H9 (cell line): ENCODE measurements around the gene KLHL22. TPM values are rescaled to one million over a fixed set of nuclear protein-coding genes. Genes with fewer than 3 reads are reported as not detected.

Experiments
- DNase-seq: peaks from one replicate; pipeline ENCODE4 v3.0.0-alpha.2; 2017
- H2AFZ ChIP-seq: one replicate; pipeline ENCODE4 v1.6.1; 2013; ENCODE audit warnings: mild to moderate bottlenecking, low read length, control low read depth, moderate library complexity
- H2AK5ac ChIP-seq: 2 replicates; pipeline ENCODE4 v1.6.1; 2013; ENCODE audit warnings: low read length, control low read depth, mixed read lengths; ENCODE audit not compliant: insufficient read length
- H2BK120ac ChIP-seq: one replicate; pipeline ENCODE4 v1.6.1; 2013; ENCODE audit warnings: low read depth, mild to moderate bottlenecking, low read length, control low read depth, inconsistent platforms; ENCODE audit not compliant: poor library complexity, severe bottlenecking
- H2BK12ac ChIP-seq: 2 replicates; pipeline ENCODE4 v1.6.1; 2013; ENCODE audit warnings: low read length, control low read depth, mixed read lengths, low read depth; ENCODE audit not compliant: insufficient read length
- H2BK15ac ChIP-seq: 2 replicates; pipeline ENCODE4 v1.6.1; 2013; ENCODE audit warnings: low read depth, low read length, control low read depth
- H2BK20ac ChIP-seq: one replicate; pipeline ENCODE4 v1.6.1; 2013; ENCODE audit warnings: low read depth, mild to moderate bottlenecking, low read length, control low read depth, inconsistent platforms; ENCODE audit not compliant: poor library complexity, severe bottlenecking
- H2BK5ac ChIP-seq: 2 replicates; pipeline ENCODE4 v1.6.1; 2013; ENCODE audit warnings: low read length, control low read depth, mixed read lengths; ENCODE audit not compliant: insufficient read length
- H3K14ac ChIP-seq: 2 replicates; pipeline ENCODE4 v1.6.1; 2013; ENCODE audit warnings: low read length, control low read depth; ENCODE audit not compliant: insufficient read depth
- H3K18ac ChIP-seq: 2 replicates; pipeline ENCODE4 v1.6.1; 2013; ENCODE audit warnings: low read depth, mild to moderate bottlenecking, mixed read lengths, low read length, control low read depth; ENCODE audit not compliant: insufficient read length
- H3K23ac ChIP-seq: 2 replicates; pipeline ENCODE4 v1.6.1; 2013; ENCODE audit warnings: low read length, control low read depth, mixed read lengths, low read depth; ENCODE audit not compliant: insufficient read length
- H3K23me2 ChIP-seq: 2 replicates; pipeline ENCODE4 v1.6.1; 2013; ENCODE audit warnings: low read depth, mild to moderate bottlenecking, mixed read lengths, low read length, control low read depth; ENCODE audit not compliant: insufficient read length, poor library complexity, severe bottlenecking
- H3K27ac ChIP-seq: 2 replicates; pipeline ENCODE4 v1.5.1; 2013; ENCODE audit warnings: low read length, control low read depth, mixed read lengths, low read depth; ENCODE audit not compliant: insufficient read length
- H3K27me3 ChIP-seq: 2 replicates; pipeline ENCODE4 v1.6.1; 2013; ENCODE audit warnings: low read length, control low read depth, inconsistent platforms; ENCODE audit not compliant: insufficient read depth
- H3K4ac ChIP-seq: 2 replicates; pipeline ENCODE4 v1.6.1; 2013; ENCODE audit warnings: low read depth, mild to moderate bottlenecking, control low read depth, inconsistent platforms, low read length, moderate library complexity
- H3K4me1 ChIP-seq: 2 replicates; pipeline ENCODE4 v1.6.1; 2013; ENCODE audit warnings: low read length, control low read depth, inconsistent platforms; ENCODE audit not compliant: insufficient read depth
- H3K4me2 ChIP-seq: 2 replicates; pipeline ENCODE4 v1.6.1; 2013; ENCODE audit warnings: low read length, control low read depth, mixed read lengths; ENCODE audit not compliant: insufficient read length, insufficient read depth
- H3K56ac ChIP-seq: 2 replicates; pipeline ENCODE4 v1.6.1; 2013; ENCODE audit warnings: low read depth, mild to moderate bottlenecking, mixed read lengths, low read length, control low read depth; ENCODE audit not compliant: insufficient read length
- H3K79me1 ChIP-seq: 2 replicates; pipeline ENCODE4 v1.6.1; 2013; ENCODE audit warnings: low read depth, mild to moderate bottlenecking, moderate library complexity, low read length, control low read depth, inconsistent platforms; ENCODE audit not compliant: insufficient read depth, poor library complexity, severe bottlenecking
- H3K79me2 ChIP-seq: 2 replicates; pipeline ENCODE4 v1.6.1; 2013; ENCODE audit warnings: low read length, control low read depth, inconsistent platforms; ENCODE audit not compliant: insufficient read depth
- H3K9ac ChIP-seq: 2 replicates; pipeline ENCODE4 v1.6.1; 2013; ENCODE audit warnings: low read length, control low read depth, mixed read lengths; ENCODE audit not compliant: insufficient read length; ENCODE audit errors: extremely low read depth
- H3K9me3 ChIP-seq: one replicate; pipeline ENCODE4 v1.6.1; 2013; ENCODE audit warnings: low read depth, low read length, inconsistent platforms; ENCODE audit not compliant: control insufficient read depth
- H3T11ph ChIP-seq: one replicate; pipeline ENCODE4 v1.6.1; 2013; ENCODE audit warnings: mild to moderate bottlenecking, low read length, control low read depth, inconsistent platforms
- H4K20me1 ChIP-seq: one replicate; pipeline ENCODE4 v1.6.1; 2013; ENCODE audit not compliant: control insufficient read depth, insufficient read length, insufficient read depth
- H4K5ac ChIP-seq: 2 replicates; pipeline ENCODE4 v1.6.1; 2013; ENCODE audit warnings: low read depth, mild to moderate bottlenecking, mixed read lengths, low read length, control low read depth; ENCODE audit not compliant: insufficient read length
- H4K8ac ChIP-seq: replicated peaks from 2 replicates; pipeline ENCODE4 v1.6.1; 2013; ENCODE audit warnings: low read length, control low read depth, mixed read lengths, low read depth; ENCODE audit not compliant: insufficient read length
- H4K91ac ChIP-seq: 2 replicates; pipeline ENCODE4 v1.6.1; 2013; ENCODE audit warnings: low read depth, mild to moderate bottlenecking, moderate library complexity, mixed read lengths, low read length, control low read depth; ENCODE audit not compliant: insufficient read length
- H3K27ac Mint-ChIP-seq, 3 experiments: 2 replicates in 2 of 3; 3 replicates in 1 of 3; pipeline ENCODE4 v1.8.0; 2020 to 2021; ENCODE audit warnings: mixed read lengths in 3 of 3, mild to moderate bottlenecking in 1 of 3, moderate library complexity in 1 of 3
- H3K27me3 Mint-ChIP-seq: 2 replicates; pipeline ENCODE4 v1.8.0; 2021; ENCODE audit warnings: low read depth, mild to moderate bottlenecking, moderate library complexity, mixed read lengths
- H3K36me3 Mint-ChIP-seq, 3 experiments: 2 replicates in 2 of 3; 3 replicates in 1 of 3; pipeline ENCODE4 v1.8.0; 2020 to 2021; ENCODE audit warnings: low read depth in 3 of 3, mixed read lengths in 3 of 3; ENCODE audit not compliant: insufficient read depth in 1 of 3
- H3K4me1 Mint-ChIP-seq, 2 experiments: 2 replicates each; pipeline ENCODE4 v1.8.0; 2020; ENCODE audit warnings: mixed read lengths in 2 of 2
- H3K4me3 Mint-ChIP-seq, 2 experiments: 2 replicates in 1 of 2; 3 replicates in 1 of 2; pipeline ENCODE4 v1.8.0; 2020 to 2021; ENCODE audit warnings: mild to moderate bottlenecking in 2 of 2, mixed read lengths in 2 of 2, moderate library complexity in 1 of 2
- H3K9me3 Mint-ChIP-seq, 2 experiments: 2 replicates in 1 of 2; 3 replicates in 1 of 2; pipeline ENCODE4 v1.8.0; 2020; ENCODE audit warnings: mild to moderate bottlenecking in 2 of 2, mixed read lengths in 2 of 2, moderate library complexity in 1 of 2
- WGBS: extraction: QIAGEN DNeasy Blood & Tissue Kit; methylation state at CpG from one replicate; pipeline ENCODE4 v1.1.7; 2013; ENCODE audit warnings: missing lambda C conversion rate, low lambda C conversion rate, mixed read lengths; ENCODE audit not compliant: insufficient read length; ENCODE audit errors: extremely low coverage; 5-methylcytosine and 5-hydroxymethylcytosine counted together
- total RNA-seq: library from RNA; stranded (reverse); gene quantifications from 2 replicates; pipeline ENCODE4 v1.2.1, GENCODE V29; 2021
- TF ChIP-seq, protein P1 (sequence below): fragments of 200-600 bp; sonication (generic); conservative IDR thresholded peaks from 3 replicates; pipeline ENCODE4 v1.8.0; 2021; ENCODE audit warnings: antibody characterized with exemption, mild to moderate bottlenecking

The KLHL22 gene
- total RNA-seq, 1 experiment from 2014 or later, result 11.9 TPM

- peaks cover 63% of the 10 kb centered on the region for H3K27me3 Mint-ChIP-seq
- Histone ChIP-seq H4K5ac (no peak overlapping the region), H3K4me1 (no peaks in the 10 kb centered on the region), H3T11ph (no peak overlapping the region), H2BK20ac (no peak overlapping the region), H4K20me1 (peaks cover 3% of the 10 kb centered on the region), H3K23ac (no peak overlapping the region), H3K56ac (no peak overlapping the region), H4K8ac (no peak overlapping the region), H2AFZ (no peak overlapping the region), H2BK12ac (no peak overlapping the region), H2BK5ac (no peak overlapping the region), H2BK15ac (no peak overlapping the region), H2AK5ac (no peak overlapping the region), H3K79me1 (no peaks in the 10 kb centered on the region), H3K14ac (no peak overlapping the region), H3K9ac (no peak overlapping the region), H3K4ac (no peak overlapping the region), H4K91ac (no peak overlapping the region), H3K79me2 (no peaks in the 10 kb centered on the region), H3K23me2 (peaks cover 8% of the 10 kb centered on the region), H3K27me3 (no peaks in the 10 kb centered on the region; the same call in 1 of the 2 replicates), H3K27ac (no peak overlapping the region), H3K18ac (no peak overlapping the region), H2BK120ac (no peak overlapping the region), H3K9me3 (no peaks in the 10 kb centered on the region), H3K4me2 (peak overlapping the region; percentile 40)
- TF ChIP-seq, protein P1, sequence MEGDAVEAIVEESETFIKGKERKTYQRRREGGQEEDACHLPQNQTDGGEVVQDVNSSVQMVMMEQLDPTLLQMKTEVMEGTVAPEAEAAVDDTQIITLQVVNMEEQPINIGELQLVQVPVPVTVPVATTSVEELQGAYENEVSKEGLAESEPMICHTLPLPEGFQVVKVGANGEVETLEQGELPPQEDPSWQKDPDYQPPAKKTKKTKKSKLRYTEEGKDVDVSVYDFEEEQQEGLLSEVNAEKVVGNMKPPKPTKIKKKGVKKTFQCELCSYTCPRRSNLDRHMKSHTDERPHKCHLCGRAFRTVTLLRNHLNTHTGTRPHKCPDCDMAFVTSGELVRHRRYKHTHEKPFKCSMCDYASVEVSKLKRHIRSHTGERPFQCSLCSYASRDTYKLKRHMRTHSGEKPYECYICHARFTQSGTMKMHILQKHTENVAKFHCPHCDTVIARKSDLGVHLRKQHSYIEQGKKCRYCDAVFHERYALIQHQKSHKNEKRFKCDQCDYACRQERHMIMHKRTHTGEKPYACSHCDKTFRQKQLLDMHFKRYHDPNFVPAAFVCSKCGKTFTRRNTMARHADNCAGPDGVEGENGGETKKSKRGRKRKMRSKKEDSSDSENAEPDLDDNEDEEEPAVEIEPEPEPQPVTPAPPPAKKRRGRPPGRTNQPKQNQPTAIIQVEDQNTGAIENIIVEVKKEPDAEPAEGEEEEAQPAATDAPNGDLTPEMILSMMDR, result no peak
- peaks cover 4 to 6% of the 10 kb centered on the region in 2 experiments for H3K4me1 Mint-ChIP-seq
- peak overlapping the region; percentile 25 to 71; a peak in 4 of 5 replicates for H3K4me3 Mint-ChIP-seq
- WGBS, result no CpG with 5 or more reads among the region's 37 CpGs
- H3K9me3 Mint-ChIP-seq, result no peaks in the 10 kb centered on the region
- peak; percentile 29 for DNase-seq
- peaks cover 0 to 21% (median 11%) of the 10 kb centered on the region in 3 experiments; a peak in 4 of 7 replicates for H3K36me3 Mint-ChIP-seq
- H3K27ac Mint-ChIP-seq, result no peak overlapping the region
Measured at GRCh38 chr22:20430101-20430719, 65.4 kb downstream of the KLHL22 start.
